HS-27A (cell line): ENCODE measurements around the gene API5.
A peak's percentile ranks its signal among the peaks of the same experiment; 100 is the strongest.
"Not testable (repeated sequence)": the region's sequence is repeated elsewhere in the genome, so short reads cannot be mapped to it uniquely, and the experiment has no call there.

ENCODE experiments used
- DNase-seq: peaks from one replicate; pipeline ENCODE4 v3.0.0-alpha.2; 2012; ENCODE audit warnings: low read depth, missing footprints

Gene API5

DNA sequence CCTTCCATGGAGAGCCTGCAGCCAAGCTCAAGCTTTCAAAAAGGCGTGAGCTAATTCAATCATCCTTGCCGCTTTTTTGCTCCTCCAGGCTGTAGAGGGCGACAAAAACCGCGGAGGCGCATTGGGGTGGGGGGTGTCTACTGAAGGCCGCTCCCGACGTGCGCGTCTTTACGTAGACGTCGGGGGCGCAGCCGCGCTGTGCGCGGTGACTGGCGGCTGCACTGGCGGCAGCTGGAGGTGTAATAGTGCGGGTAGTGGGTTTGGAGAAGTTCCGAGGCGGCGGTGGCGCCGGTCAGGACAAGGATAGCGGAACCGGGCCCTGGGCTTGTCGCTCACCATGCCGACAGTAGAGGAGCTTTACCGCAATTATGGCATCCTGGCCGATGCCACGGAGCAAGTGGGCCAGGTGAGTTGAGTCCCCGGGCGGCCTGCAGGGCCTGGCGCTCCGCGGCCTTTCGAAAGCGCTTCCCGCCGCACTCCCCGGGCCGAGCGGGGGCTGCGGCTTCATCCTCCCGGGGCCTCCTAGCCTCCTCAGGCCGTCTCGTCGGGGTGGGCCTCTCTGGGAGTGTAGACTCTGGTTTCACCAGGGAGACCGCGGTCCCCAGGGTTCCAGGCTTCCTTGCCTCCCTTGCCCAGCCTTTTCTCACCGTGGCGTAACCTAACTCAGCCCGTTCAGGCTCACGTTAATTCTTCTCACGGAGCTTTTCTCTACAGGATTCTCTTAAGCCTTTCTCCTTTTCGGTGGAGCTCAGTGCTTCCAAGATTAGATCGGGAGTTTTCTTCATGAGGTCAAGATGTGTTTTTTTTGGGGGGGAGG is at the start of gene API5:
API5 (plus strand) TSS at position 206 of the 817 bp plus-strand sequence; CDS start at position 338, 132 bp downstream.
- peak; percentile 83 for DNase-seq

DNA sequence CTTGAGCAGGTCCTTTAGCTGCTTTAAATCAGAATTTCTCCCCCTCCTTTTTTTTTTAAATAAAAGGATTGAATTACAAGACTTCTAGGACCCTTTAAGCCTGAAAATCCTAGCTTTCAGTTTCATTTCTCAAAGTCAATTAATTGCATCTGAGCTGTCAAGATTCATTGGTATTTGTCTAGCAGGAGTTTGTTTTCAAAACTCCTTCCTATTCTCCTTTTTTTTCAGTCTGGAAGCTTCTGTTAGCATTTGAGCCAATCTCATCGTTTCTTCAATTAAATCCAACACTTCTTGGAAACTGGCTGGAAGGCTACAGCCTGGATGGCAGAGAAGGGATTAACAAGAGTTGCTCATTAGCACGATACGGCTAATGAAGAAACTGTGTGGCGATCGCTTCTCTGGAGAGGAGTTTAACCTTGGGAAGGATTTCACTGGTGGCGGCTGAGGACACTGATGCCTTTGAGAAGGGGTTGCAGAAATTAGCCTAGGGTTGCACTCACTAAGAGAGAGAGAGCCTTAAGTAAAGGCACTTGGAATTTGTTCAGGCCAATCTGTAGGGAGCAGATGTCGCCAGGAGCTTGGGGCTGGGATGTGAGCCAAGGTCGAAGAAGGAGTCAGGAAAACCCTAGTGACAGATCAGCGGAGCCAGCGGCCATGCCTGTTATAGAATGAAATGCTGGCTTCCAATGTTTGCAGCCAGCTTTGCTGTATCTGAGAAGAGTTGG is 43.8 kb upstream of the API5 start:
- no peak for DNase-seq

DNA sequence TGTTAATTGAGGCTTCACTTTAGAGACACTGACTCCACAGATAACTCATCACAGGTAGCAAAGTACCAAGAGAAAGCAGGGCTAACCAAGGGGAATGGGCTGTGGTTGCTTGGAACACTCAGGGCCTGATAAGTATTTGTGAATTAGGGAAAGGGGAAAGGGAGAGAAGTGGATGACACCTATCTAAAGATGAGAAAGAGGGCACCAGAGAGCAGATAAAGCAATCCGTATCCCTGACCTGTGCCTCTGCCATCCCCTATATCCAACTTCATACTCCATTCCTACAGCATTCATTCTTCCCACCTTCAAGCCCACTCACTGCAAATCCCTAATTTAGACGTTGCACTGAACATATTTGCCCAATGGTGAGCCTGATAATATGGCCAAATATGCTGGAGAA is 43.0 kb upstream of the API5 start:
- DNase-seq = no peak

DNA sequence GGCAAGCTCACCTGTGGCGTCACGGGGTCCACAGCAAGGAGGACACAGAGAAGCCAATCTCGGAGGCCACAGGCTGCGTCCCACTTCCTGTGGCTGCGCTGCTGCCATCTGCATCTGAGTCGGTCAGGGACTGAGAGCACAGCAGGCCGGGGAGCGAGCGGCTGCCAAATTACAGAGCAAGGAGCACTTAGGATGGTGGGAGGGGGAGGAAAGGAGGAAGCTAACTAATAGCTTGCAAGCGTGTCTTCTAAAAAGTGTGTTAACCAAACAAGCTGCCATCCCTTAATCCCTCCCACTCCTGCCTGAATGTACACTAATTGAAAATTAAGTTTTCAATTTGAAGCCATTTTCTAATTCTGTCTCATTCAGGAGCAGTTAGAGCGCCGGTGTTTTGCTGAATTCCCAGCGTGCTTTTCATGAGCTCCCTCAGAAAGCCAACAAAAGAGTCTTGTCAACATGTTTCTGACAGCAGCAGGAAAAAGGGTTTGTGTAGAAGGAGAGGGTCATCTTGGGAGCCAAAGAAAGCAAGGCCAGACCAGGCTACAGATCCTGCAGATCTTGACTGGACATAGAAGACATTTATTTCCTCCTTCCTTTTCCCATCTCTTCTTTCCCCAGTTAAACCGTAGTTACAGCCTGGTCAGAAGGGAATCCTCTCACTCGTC is 42.4 kb upstream of the API5 start:
- DNase-seq = no peak

DNA sequence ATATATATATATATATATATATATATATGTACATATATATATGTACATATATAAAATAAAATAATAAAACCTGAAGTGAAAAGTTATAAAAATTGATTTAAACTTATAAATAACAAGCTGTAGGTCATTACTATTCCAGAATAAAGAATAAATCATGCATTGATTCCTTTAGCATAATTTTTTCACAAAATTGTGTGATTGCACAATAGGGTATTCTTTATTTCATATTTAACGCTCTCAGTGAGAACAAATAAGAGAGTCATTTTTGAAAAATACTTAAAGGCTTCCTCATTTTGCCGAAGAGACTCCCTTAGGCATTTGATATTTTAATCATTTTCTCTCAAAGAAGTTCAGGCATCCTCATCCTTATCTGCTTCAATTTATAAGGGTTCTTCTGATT is 41.3 kb upstream of the API5 start:
- no peak for DNase-seq

DNA sequence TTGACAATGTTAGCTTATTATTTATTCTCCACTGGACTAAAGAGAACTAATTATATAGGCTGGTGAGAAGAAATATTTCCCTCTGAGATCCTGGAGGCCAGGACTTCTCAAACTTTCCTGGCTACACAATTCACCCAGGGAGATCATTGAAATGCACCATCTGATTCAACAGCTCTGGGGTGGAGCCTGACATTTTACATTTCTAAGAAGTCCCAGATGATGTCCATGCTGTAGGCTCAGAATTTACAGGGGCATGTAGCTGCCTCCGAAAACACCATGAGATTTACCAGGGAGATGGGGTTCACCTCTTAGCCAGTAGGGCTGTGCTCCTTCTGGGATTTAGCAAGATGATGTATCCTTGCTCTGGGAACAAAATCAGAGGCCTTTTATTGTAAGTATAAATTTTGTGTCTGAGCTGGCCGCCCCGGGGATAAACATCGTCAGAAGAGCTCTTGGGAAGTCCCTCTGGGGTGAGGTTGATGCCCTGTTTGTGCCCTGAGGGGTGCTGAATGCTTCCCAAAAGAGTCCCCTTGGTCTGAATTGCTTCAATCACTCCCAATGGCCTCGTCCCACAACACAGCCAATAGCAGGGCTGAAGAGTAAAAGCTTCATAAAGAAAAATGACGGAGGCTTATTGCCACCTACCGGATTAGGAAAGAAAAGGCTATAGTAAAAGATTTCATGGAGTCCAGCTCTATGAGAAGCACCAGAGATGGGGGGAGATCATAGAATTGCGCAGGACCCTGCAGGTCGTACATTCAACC is 33.4 kb upstream of the API5 start:
- no peak for DNase-seq

DNA sequence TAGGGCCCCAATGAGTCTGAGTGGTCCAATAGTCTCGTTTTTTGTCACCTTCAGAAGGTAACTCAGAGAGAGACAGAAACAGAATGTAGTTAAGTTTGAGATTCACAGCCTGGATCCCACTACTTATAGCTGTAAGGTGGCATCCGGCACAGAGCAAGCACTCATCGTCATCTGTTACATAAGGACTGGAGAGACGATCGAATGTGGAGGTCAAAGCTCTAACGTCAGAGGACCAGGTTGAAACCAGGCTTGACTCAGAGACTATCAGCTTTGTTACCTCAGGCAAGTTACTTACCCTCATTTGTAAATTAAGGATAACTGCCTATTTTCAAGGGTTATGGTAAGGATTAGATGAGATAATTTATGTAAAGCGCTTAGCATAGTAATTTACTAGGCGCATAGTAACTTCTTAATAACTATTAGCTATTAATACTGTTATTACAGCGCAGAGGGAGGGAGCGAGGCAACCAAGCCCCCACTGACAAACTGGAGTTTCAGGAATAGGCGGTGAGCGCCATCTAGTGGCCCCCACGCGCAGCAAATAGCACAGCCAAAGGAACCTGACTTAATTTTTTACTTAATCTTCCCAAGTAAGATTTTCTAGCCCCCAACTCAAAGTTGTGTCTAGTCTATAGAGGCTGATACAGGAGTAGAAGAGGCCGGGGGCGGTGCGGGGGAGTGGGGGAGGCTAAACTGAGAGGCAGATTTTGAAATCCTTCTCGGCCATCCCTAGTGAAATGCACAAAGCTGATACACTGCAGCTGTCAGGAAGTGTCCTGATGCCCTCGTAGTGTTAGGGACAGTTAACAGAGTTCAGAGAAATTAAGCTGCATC is 29.0 kb upstream of the API5 start:
- DNase-seq = no peak

DNA sequence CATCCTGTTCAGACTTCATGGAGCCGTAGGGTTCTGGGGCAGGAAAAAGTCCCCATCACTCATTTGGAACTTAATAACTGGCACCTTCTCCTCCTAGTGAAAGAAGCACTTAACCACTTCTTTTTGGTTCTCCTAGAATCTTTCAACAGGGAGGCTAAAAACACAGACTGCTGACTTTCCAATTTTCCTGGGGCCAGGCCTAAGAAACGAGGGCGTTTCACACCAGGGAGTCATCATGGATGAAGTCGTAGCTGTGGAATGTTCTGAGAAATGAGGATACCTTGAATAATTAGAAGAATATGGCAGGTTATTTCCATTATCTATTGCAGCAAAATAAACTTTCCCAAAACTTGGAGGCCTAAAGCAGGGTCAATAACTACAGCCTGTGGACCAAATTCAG is 26.0 kb upstream of the API5 start:
- DNase-seq = no peak

DNA sequence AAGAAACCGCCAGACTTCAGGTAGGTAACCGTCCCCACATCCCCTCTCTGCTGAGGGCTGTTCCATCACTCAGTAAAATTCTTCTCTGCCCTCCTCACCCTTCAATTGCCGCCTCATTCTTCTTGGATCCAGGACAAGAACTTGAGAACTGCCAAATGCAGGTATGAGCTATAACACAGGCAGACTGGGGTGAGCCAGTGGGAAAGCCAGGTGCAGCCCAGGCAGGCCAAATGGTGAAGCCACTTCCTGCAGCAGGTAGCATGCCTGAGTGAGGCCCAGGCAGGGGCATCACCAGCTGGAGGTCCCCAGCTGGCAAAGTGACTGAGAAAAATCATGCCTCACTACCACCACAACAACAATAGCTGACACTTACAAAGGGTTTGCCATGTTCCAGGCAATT is 22.4 kb upstream of the API5 start:
- DNase-seq = no peak

DNA sequence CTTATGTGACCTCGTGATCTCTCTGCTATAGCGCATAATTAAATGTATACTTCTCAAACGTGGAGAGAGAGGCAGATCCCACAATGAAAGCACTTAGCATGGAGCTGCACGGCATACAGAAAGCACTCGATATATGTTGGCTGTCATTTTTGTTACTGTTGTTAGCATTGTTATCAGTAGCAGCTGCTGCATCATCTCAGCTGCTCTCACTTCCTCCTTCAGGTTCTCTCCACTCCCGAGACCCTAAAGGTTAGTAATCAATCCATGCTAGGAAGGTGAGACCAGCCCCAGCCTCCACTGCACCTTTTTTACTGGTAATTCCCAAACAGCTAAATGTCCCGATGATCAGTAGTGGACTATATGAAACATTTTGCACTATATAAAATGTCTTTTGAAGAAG is 13.4 kb upstream of the API5 start:
- DNase-seq = no peak

DNA sequence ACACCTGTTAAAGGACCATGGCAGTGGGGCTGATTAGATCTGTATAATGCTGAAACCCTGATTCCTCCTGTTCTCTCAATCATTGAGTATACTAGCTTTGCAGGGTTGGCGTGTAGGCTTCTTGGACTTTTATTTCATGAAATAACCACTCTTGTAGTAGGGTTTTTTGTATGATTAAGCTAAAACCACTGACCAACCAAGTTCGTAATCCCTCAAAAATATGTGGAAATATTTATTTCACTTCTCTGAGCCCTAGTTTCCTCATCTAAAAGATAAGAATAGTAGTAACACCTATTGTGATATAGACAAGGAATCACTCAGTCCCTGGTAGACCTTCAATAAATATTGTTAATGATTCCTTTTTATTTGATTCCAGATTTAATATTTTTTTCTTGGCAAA is 4.2 kb downstream of the API5 start:
- DNase-seq = no peak

DNA sequence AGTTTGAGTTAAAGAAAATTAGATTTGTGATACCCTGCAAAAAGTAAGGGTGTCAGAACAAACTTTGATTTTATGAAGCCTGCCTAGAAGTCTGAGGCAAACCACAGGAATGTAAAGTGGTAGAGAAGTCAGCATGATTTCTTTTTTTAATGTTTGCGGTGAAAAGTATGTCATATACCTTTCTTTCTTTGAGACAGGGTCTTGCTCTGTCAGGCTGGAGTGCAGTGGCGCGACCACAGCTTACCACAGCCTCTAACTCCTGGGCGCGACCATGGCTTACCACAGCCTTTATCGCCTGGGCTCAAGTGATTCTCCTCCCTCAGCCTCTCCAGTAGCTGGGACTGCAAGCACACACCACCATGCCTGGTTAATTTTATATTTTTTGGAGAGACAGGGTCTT is 4.7 kb downstream of the API5 start:
- no peak for DNase-seq

DNA sequence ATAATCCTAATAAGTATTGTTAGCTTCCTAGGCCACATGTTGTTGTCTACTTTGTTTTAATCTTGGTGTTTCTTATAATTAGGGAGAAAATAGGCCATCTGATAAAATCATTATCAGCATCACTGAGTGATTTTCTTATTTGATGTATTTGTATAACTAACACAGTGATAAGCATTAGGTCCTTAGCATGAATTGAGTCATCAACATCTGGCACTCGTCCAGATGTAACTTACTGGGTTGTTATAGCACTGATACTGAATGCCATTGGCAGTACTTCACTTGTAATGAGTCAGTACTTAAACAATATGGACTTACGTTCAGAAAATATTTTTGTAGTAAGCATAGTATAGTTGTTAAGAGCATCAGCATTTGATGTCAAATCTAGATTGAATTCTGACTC is 16.2 kb downstream of the API5 start:
- DNase-seq = peak; percentile 96

DNA sequence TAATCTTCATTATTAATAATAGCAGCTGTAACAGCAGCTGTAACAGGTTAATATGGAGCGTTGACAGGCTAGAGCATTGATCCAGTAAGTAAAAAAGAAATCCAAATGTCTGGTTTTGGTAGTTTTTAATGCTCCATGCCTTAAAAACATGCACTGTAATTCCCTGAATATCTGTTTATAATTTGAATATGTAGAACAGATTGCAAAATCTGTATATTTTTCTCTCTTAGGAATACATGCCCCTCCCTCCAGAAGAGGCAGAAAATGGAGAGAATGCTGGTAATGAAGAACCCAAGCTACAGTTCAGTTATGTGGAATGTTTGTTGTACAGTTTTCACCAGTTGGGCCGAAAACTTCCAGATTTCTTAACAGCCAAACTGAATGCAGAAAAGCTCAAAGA is 16.7 kb downstream of the API5 start:
- DNase-seq = no peak

DNA sequence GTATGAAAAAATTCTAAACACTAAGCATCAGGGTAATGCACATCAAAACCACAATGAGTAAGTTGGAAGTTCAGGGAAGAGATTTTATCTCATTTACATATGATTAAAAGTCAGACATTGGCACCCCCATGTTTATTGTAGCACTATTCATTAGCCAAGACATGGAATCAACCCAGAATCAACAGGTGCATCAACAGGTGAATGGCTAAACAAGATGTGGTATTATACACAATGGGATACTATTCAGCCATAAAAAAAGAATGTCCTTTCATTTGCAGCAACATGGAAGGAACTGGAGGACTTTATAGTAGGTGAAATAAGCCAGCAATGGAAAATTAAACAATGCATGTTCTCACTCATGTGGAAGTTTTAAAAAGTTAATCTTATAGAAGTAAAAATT is 29.4 kb downstream of the API5 start:
- DNase-seq = no peak

DNA sequence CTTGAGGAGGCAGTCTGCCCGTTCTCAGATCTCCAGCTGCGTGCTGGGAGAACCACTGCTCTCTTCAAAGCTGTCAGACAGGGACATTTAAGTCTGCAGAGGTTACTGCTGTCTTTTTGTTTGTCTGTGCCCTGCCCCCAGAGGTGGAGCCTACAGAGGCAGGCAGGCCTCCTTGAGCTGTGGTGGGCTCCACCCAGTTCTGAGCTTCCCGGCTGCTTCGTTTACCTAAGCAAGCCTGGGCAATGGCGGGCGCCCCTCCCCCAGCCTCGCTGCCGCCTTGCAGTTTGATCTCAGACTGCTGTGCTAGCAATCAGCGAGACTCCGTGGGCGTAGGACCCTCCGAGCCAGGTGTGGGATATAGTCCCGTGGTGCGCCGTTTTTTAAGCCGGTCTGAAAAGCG is 39.6 kb downstream of the API5 start:
- DNase-seq = not testable (repeated sequence)

DNA sequence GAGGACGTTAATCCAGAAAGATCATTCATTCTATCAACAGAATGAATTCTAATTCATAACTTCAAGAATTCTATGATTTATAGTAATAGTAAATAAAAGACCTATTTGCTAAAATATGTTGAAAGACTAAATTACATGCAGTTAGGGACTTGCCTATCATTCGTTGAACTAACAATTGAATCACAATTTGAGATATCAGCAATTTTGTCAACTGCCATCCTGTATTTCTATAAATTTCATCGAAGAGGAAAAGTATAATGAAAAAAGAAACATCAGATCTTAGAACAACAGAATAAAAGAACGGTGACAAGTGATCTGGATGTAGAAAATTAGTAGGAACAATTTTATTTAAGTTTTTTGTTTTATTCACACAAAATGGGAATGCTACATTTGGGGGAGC is 42.5 kb downstream of the API5 start:
- DNase-seq = no peak

DNA sequence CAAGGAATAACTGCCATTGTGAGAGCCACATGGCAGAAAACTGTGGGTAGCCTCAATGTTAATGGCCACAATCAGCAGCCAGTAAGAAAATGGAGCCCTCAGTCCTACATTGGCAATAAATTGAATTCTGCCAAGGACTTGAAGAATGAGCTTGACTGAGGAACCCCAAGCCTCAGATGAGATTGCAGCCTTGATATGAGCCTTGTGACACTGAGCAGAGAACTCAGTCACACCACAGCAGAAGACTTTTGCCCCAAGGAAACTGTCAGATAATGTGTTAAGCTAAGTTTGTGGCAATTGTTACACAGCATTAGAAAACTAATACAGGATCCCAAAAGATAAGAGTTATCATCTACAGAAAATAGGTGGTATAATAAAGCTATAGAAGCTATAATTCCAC is 44.5 kb downstream of the API5 start:
- DNase-seq = no peak

DNA sequence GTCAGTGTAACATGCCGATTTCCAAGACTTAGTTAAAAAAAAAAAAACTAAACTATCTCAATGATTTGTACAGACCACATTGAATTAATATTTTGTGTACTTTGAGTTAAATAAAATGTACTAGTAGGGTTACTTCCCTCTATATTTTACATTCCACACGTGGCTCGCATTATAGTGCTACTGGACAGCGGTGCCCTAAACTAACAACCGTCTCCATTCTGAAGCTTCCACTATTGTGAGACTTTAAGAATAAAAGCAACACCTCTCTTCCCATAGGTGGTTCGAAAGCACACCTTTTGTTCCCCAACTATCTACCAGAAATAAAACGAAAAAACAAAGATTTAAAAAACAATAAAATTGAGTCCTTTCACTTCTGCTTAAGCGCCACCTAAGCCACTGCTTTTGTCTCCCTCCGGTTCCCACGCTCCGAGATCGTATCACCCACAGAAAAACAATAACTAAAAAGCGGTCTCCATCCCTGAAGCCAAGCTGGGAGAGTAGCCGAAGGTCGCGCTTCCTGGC is 46.5 kb downstream of the API5 start:
- DNase-seq = no peak

DNA sequence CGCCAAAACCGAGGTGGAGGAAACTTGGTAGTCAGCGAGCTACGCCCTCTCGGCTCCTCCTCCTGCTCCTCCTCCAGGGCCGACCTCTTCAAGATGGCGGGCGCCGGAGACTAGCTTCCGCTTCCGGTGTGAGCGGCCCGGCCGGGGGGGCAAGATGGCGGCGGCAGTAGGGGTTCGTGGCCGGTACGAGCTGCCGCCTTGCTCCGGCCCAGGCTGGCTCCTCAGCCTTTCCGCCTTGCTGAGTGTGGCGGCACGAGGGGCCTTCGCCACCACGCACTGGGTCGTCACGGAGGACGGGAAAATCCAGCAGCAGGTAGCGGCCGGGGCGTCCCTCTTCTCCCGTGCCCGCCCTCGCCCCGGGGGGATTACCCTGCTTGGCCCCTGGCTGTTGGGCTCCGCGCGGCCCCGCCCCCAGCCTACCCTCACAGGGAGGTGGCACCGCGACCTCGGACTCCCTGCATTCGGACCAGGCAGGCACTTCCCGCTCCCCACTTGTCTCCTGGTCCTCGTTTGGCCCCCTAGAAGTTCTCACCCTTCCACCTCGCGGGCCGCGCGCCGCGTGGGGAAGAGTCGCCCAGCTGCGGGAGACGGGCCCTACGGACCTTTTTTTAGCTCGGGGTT is 47.1 kb downstream of the API5 start, which contains the start of gene TTC17:
TTC17 (plus strand) TSS at position 120 of the 621 bp plus-strand sequence; CDS start at position 155, 35 bp downstream.
- peak; percentile 81 for DNase-seq

DNA sequence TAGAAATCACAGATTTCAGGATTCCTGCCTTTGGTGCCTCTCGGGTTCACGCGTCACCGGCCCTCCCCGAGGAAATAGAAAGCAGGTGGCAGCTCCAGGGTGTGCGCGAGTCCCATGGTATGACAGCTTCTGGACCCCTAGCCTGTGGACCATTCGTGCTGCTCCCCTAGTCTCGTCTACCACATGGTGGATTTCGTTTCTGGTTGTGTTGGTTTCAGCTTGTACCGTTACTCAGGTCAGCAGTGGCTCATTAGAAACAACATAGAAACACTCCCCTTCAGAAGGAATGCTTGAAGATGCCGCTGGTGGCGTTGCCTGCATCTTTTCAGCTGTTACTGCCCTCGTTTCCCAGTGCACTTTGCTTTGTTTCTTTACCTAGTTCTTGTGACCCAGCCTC is 47.6 kb downstream of the API5 start:
- no peak for DNase-seq
